ENCODE results near the gene CXCL3.
"Not testable (repeated sequence)": the region's sequence is repeated elsewhere in the genome, so short reads cannot be mapped to it uniquely, and the experiment has no call there.

The CXCL3 gene

DNA sequence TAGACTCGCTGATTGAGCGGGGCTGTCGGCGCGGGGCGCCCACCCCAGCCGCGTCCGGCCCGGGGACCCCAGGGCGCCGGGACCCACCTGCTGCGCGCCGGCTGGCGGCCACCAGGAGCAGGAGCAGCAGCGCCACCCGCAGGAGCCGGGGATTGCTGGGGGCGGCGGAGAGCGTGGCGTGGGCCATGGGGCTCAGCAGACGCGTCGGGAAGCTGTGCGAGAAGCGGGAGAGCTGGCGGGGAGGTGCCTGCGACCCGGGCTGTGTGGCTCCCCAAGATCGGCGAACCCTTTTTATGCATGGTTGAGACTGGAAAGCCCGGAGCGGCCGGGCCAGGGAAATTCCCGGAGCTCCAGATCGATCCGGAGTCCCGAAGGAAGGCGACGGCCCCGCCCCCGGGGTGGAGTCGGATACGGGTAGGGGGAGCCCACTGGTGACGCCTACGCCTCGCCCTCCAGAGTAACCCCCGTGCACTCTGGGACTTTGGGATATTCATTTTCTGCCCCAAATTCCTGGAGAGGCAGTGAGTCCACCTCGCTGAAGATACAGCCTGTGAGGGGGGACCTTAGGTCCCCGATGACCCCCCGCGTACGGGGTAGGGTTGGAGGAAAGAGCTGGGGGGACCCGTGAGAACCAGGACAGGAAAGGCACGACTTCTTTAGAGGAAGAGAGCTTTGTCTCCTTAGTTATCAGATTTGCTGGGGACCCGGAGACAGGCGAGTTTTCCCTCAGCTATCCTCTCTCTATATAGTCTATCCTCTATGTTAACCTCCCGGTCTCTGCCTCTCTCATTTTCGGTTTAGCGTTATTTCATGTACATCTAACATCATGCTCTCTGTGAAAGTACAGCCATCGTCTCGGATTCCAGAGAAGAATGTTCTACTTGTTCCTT is at the start of gene CXCL3:
Gene CXCL3, minus strand, starts transcription at position 265 of the 890 bp plus-strand sequence. Its CDS starts 78 bp downstream, at position 187.
- no peak for DNase-seq (ENCODE audit: low read depth in 2 of 2)

DNA sequence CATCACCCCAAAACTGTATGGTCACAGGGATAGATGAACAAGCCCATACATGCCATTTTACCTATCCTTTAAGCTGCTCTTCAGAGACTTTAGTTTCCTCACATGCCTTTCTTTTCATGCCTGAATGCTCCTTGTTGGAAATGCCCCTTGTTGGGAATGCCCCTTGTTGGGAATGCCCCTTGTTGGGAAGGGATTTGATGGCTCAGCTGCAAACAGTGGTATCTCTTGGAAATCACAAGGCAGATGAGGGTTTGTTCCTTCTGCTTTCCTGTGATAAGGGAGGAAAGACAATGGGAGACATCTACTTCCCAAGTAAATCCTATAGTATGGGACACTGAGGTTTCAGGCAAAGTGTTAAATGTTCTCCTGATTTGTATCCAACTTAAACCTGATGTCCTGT is 49.0 kb upstream of the CXCL3 start:
- DNase-seq (ENCODE audit: low read depth in 2 of 2): no peak

- no peak for DNase-seq (ENCODE audit: low read depth in 2 of 2)
These were observed 47.2 kb upstream of the CXCL3 start for GRCh38 chr4:74085669-74086068.

DNA sequence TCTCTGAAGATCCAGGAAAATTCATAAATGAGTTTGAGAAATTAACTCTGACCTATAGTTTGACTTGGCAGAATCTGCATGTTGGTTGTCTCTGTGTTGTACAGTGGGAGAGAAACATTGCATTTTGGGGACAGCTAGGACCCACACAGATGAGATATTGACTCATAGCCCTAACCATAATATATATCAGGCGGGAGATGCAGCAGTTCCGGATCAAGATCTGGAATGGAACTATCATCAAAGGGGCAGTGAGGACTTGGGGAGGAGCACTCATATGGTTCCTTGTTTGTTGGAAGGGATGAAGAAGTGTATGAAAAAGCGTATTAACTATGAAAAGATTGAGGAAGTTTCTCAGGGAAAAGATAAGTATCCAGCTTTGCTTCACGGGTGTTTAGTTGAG is 46.5 kb upstream of the CXCL3 start:
- no peak for DNase-seq (ENCODE audit: low read depth in 2 of 2)

DNA sequence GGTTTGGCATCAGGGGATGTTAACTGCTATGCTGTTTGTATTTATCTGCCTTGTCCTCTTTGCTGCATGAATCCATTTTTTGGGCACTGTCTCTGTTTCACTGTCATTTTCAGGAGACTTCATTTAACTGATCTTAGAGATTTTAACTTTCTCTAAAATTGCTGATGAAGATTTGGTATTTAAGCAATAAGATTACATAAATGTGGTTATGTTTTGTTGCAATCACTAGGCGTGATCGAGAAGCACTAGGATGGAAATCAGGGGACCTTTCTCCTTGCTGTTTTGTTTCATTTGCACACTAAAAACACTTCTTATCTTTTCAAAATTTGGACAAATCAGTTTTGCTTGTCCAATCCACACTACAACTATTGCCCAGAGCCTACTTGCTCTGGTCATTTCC is 45.1 kb upstream of the CXCL3 start:
- no peak for DNase-seq (ENCODE audit: low read depth in 2 of 2)

DNA sequence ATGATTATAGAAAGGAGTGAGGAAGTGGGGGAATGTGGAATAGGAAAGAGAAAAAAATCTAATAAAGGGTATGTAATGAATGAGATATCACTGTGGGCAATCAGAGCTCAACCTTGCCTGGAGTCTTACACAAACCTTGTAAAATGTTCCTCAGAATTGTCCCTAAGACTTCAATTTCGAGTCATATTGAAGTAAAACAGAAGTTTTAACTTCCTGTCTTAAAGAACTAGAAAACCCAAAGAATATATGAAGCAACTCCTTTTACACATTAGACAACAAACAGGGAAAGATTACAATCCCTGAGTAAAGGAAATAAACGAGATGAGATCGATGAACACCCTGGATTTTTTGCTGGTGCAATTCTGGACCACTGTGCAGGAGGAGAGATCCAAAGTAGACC is 42.5 kb upstream of the CXCL3 start:
- DNase-seq (ENCODE audit: low read depth in 2 of 2): no peak

GRCh38 chr4:74080351-74080750 is 41.9 kb upstream of the CXCL3 start:
- DNase-seq (ENCODE audit: low read depth in 2 of 2): not testable (repeated sequence)

DNA sequence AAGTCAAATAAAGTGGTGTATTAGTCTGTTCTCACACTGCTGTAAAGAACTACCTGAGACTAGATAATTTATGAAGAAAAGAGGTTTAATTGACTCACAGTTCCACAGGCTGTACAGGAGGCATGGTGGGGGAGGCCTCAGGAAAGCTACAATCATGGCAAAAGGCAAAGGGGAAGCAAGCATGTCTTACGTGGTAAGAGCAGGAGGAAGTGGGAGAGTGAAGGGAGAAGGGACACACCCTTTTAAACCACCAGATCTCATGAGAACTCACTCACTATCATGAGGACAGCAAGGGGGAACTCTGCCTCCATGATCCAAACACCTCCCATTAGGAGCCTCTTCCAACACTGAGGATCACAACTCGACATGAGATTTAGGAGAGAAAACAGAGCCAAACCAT is 40.5 kb upstream of the CXCL3 start:
- not testable (repeated sequence) for DNase-seq (ENCODE audit: low read depth in 2 of 2)

- DNase-seq (ENCODE audit: low read depth in 2 of 2): no peak
These were observed 34.9 kb upstream of the CXCL3 start for GRCh38 chr4:74073358-74073757.

- DNase-seq (ENCODE audit: low read depth in 2 of 2): no peak
These were observed 34.2 kb upstream of the CXCL3 start for GRCh38 chr4:74072739-74073138.

GRCh38 chr4:74067586-74067985 is 29.1 kb upstream of the CXCL3 start:
- DNase-seq (ENCODE audit: low read depth in 2 of 2): no peak

GRCh38 chr4:74066232-74066631 is 27.7 kb upstream of the CXCL3 start:
- DNase-seq (ENCODE audit: low read depth in 2 of 2): no peak

DNA sequence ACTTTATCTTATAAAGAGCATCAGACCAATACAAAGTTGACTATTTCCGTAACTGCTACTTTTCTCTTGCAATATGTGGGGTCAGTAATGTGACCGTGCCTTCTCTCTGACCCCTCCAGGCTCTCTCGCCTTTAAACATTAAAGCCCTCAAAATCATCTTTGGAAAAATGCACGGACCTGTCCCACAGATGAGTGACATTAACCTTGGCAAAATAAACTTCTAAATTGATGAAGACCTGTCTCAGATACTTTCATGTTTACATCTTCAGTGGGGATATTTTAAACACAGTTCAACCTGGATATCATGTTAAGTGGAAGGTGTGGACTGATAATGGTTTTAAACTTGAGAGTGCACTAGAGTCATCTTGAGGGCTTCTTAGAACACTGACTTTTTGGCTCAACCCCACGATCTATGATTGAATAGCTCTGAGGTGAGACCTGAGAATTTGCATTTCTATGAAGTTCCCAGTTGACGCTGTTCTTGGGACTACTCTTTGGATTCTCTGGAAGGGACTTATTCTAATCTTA is 26.7 kb upstream of the CXCL3 start:
- DNase-seq (ENCODE audit: low read depth in 2 of 2): no peak

DNA sequence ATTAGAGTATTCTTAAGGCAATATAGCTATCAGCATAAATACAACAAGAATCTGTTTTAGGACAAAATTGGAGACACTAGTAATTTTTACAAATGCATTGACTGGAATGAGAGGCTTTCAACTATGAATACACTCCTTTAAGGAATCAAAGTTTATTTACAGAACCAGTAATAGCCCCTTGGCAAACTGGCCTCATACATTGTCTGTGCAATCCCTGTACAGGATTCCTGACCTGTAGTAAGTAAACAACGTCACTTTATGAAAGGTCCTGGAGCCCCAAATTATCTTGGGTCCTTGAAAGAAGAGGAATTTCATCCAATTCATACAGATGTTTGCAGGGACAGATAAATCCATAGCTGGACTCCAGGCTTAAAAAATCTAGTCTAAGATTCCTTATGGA is 25.4 kb upstream of the CXCL3 start:
- DNase-seq (ENCODE audit: low read depth in 2 of 2): no peak

DNA sequence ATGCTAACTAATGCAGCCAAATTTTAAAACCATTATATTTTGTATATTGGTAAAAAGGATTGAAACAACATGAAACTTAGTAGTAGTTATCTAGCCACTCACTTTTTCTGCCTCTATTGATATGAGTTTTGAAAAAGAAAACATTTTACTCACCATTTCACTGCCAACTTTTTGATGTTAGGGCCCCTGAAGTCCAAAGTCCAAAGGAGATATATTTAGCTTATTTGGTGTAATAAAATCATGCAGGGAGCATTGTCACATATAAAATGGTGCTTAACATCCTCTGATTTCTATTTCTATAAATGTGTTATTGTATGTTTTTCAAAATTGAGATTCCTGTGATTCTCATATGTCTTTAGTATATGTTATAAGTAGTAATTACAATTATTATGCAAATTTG is 24.5 kb upstream of the CXCL3 start:
- no peak for DNase-seq (ENCODE audit: low read depth in 2 of 2)

GRCh38 chr4:74061430-74061829 is 22.9 kb upstream of the CXCL3 start:
- DNase-seq (ENCODE audit: low read depth in 2 of 2): no peak

GRCh38 chr4:74059161-74059829 is 20.8 kb upstream of the CXCL3 start:
- DNase-seq (ENCODE audit: low read depth in 2 of 2): no peak

- DNase-seq (ENCODE audit: low read depth in 2 of 2): no peak
These were observed 19.7 kb upstream of the CXCL3 start for GRCh38 chr4:74058048-74058651.

GRCh38 chr4:74057588-74057987 is 19.1 kb upstream of the CXCL3 start:
- no peak for DNase-seq (ENCODE audit: low read depth in 2 of 2)

DNA sequence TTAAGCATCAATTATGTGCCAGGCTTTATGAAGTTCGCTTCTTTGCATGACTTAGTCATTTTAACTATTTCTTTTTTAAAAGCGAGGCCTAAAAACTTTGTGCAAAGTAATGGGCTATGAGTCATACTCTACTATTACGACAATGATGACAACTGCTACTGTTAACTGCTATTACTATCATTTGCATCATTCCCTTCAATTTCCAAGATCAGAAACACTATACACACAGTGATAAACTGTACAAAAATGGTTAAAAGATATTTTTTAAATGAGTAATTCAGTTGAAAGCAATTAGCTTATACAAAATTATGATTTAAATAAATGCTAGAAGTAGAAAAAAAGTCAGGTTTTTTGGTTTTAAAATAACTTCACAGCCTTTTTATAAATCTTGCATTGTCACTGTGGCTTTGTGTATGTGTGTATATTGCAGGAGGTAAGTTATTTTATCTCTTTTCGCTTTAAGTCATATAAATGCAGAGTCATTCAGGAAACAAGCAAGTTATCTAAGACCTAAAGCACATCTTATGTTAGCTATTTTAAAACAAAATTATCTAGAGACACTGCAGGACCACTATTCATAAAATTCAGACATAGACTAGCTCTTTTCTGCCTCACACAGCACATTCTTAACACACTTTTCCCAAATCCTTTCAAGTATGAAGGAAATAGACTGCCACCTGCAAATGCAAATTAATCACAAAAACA is 18.5 kb upstream of the CXCL3 start:
- no peak for DNase-seq (ENCODE audit: low read depth in 2 of 2)

DNA sequence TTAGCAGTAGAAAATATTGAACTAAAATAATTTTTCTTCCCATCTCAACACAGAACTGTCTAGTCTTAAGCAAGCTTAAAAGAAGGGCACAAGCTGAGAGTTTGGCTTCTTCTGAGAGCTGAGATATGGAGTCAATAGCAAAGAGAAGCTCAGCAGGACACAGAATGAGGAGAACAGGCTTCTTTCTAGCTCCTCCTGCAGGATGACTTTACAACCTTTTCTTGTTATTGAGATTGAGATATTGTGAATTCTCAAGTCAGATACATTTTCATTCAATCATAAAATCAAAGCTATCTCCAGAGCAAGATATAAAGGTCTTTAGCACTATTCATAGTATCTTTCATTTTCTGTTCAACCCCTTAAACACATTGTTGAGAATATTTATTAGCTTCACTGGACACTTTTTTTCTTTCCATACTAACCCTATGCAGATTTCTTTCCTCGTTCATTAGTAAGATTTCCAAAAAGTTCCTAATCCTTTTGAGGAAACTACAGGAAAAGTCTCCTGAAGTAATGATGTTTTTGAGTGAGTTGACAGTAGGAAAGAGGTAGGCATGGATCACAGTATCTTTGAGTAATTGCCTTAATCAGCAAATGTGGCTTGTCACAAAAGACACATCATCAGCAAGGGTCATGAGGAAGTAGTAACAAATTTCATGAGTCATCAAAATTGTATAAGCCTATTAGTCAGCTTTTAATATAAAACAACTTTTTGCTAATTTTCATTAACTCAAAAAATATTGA is 17.8 kb upstream of the CXCL3 start:
- no peak for DNase-seq (ENCODE audit: low read depth in 2 of 2)

Measured in stimulated activated CD8-positive, alpha-beta memory T cell treated with anti-CD3 and anti-CD28 coated beads, Interleukin-2, amount 100 ng/mL, for 1 hour (primary cell).